HEK293 (cell line): ENCODE measurements around the gene CDT1.

Source experiments
- BCL11A ChIP-seq: fragments of 450-650 bp; formaldehyde crosslinking; IDR thresholded peaks from 2 replicates; pipeline ENCODE4 v1.5.1; 2016; ENCODE audit warnings: low read depth, missing biosample characterization, missing genetic modification characterization
- FEZF1 ChIP-seq: fragments of 450-650 bp; formaldehyde crosslinking; IDR thresholded peaks from 2 replicates; pipeline ENCODE4 v1.5.1; 2016; ENCODE audit warnings: missing biosample characterization, missing genetic modification characterization
- KLF1 ChIP-seq: fragments of 450-650 bp; formaldehyde crosslinking; IDR thresholded peaks from 2 replicates; pipeline ENCODE4 v1.5.1; 2016; ENCODE audit warnings: missing biosample characterization, missing genetic modification characterization
- MYNN ChIP-seq: fragments of 450-650 bp; formaldehyde crosslinking; IDR thresholded peaks from 2 replicates; pipeline ENCODE4 v1.5.1; 2016; ENCODE audit warnings: missing biosample characterization, missing genetic modification characterization, borderline replicate concordance
- TSHZ1 ChIP-seq: fragments of 450-650 bp; formaldehyde crosslinking; IDR thresholded peaks from 2 replicates; pipeline ENCODE4 v1.5.1; 2016; ENCODE audit warnings: missing biosample characterization, missing genetic modification characterization, borderline replicate concordance
- ZBTB1 ChIP-seq: fragments of 450-650 bp; formaldehyde crosslinking; IDR thresholded peaks from 2 replicates; pipeline ENCODE4 v1.5.1; 2016; ENCODE audit warnings: missing biosample characterization, missing genetic modification characterization
- ZNF16 ChIP-seq: fragments of 450-650 bp; formaldehyde crosslinking; IDR thresholded peaks from 2 replicates; pipeline ENCODE4 v1.5.1; 2016; ENCODE audit warnings: low read depth, missing biosample characterization, missing genetic modification characterization
- ZNF174 ChIP-seq: fragments of 450-650 bp; formaldehyde crosslinking; IDR thresholded peaks from 2 replicates; pipeline ENCODE4 v1.5.0; 2017; ENCODE audit warnings: missing biosample characterization, mild to moderate bottlenecking, missing genetic modification characterization
- ZNF19 ChIP-seq: fragments of 450-650 bp; formaldehyde crosslinking; IDR thresholded peaks from 2 replicates; pipeline ENCODE4; 2016; ENCODE audit warnings: missing biosample characterization, missing genetic modification characterization, low read depth
- ZNF211 ChIP-seq: fragments of 450-650 bp; formaldehyde crosslinking; IDR thresholded peaks from 2 replicates; pipeline ENCODE4 v1.5.1; 2016; ENCODE audit warnings: low read depth, missing biosample characterization, missing genetic modification characterization
- ZNF24 ChIP-seq: fragments of 450-650 bp; formaldehyde crosslinking; IDR thresholded peaks from 2 replicates; pipeline ENCODE4 v1.5.1; 2016; ENCODE audit warnings: missing biosample characterization, missing genetic modification characterization
- ZNF266 ChIP-seq: fragments of 450-650 bp; formaldehyde crosslinking; IDR thresholded peaks from 2 replicates; pipeline ENCODE4 v1.5.1; 2016; ENCODE audit warnings: missing biosample characterization, missing genetic modification characterization, low read depth
- ZNF274 ChIP-seq, 2 experiments: fragments of 200-500 bp in 1 of 2; fragments of 450-650 bp in 1 of 2; sonication (Bioruptor generic) in 1 of 2; formaldehyde crosslinking in 1 of 2; IDR thresholded peaks; 2 replicates each; pipeline versions ENCODE4 v1.5.1 to v1.6.1; 2014 to 2016; ENCODE audit warnings: borderline replicate concordance in 1 of 2, inconsistent platforms in 1 of 2, low read length in 1 of 2, missing biosample characterization in 1 of 2, missing genetic modification characterization in 1 of 2
- ZNF324 ChIP-seq: fragments of 450-650 bp; formaldehyde crosslinking; IDR thresholded peaks from 2 replicates; pipeline ENCODE4 v1.5.1; 2016; ENCODE audit warnings: missing biosample characterization, missing genetic modification characterization
- ZNF354C ChIP-seq: fragments of 450-650 bp; formaldehyde crosslinking; IDR thresholded peaks from 2 replicates; pipeline ENCODE4 v1.5.1; 2016; ENCODE audit warnings: missing biosample characterization, missing genetic modification characterization, low read depth, borderline replicate concordance
- ZNF391 ChIP-seq: fragments of 450-650 bp; formaldehyde crosslinking; IDR thresholded peaks from 2 replicates; pipeline ENCODE4 v1.5.1; 2016; ENCODE audit warnings: low read depth, missing biosample characterization, missing genetic modification characterization, borderline replicate concordance
- ZNF394 ChIP-seq: fragments of 450-650 bp; formaldehyde crosslinking; IDR thresholded peaks from 2 replicates; pipeline ENCODE4 v1.5.1; 2016; ENCODE audit warnings: missing biosample characterization, missing genetic modification characterization, mild to moderate bottlenecking, moderate library complexity, borderline replicate concordance
- ZNF426 ChIP-seq: fragments of 450-650 bp; formaldehyde crosslinking; IDR thresholded peaks from 2 replicates; pipeline ENCODE4 v1.5.1; 2017; ENCODE audit warnings: missing biosample characterization, missing genetic modification characterization, mild to moderate bottlenecking, inconsistent platforms, moderate library complexity
- ZNF513 ChIP-seq: fragments of 450-650 bp; IDR thresholded peaks from 2 replicates; pipeline ENCODE4 v1.5.1; 2018; ENCODE audit warnings: missing biosample characterization, missing genetic modification characterization
- ZNF560 ChIP-seq: fragments of 450-650 bp; formaldehyde crosslinking; IDR thresholded peaks from 2 replicates; pipeline ENCODE4 v1.5.1; 2017; ENCODE audit warnings: missing biosample characterization, missing genetic modification characterization, borderline replicate concordance
- ZNF600 ChIP-seq: fragments of 450-650 bp; formaldehyde crosslinking; IDR thresholded peaks from 2 replicates; pipeline ENCODE4 v1.5.1; 2016; ENCODE audit warnings: missing biosample characterization, missing genetic modification characterization
- ZNF624 ChIP-seq: fragments of 450-650 bp; formaldehyde crosslinking; IDR thresholded peaks from 2 replicates; pipeline ENCODE4 v1.5.1; 2017; ENCODE audit warnings: missing biosample characterization, missing genetic modification characterization
- ZNF707 ChIP-seq: fragments of 450-650 bp; formaldehyde crosslinking; IDR thresholded peaks from 2 replicates; pipeline ENCODE4 v1.5.1; 2016; ENCODE audit warnings: missing biosample characterization, missing genetic modification characterization
- ZNF791 ChIP-seq: fragments of 450-650 bp; formaldehyde crosslinking; IDR thresholded peaks from 2 replicates; pipeline ENCODE4 v1.5.1; 2016; ENCODE audit warnings: missing biosample characterization, missing genetic modification characterization
- ZSCAN18 ChIP-seq: fragments of 450-650 bp; formaldehyde crosslinking; IDR thresholded peaks from 2 replicates; pipeline ENCODE4 v1.5.1; 2016; ENCODE audit warnings: missing biosample characterization, missing genetic modification characterization
- ZSCAN30 ChIP-seq: fragments of 450-650 bp; IDR thresholded peaks from 2 replicates; pipeline ENCODE4 v1.5.1; 2018; ENCODE audit warnings: missing biosample characterization, mild to moderate bottlenecking, missing genetic modification characterization, moderate library complexity
- ZXDB ChIP-seq: fragments of 450-650 bp; formaldehyde crosslinking; IDR thresholded peaks from 2 replicates; pipeline ENCODE4 v1.5.1; 2016; ENCODE audit warnings: missing biosample characterization, missing genetic modification characterization
- TF ChIP-seq, protein P1 (sequence below): fragments of 450-650 bp; formaldehyde crosslinking; IDR thresholded peaks from 2 replicates; pipeline ENCODE4 v1.5.1; 2016; ENCODE audit warnings: missing biosample characterization, missing genetic modification characterization
- TF ChIP-seq, protein P2 (sequence below): fragments of 450-650 bp; formaldehyde crosslinking; IDR thresholded peaks from 2 replicates; pipeline ENCODE4 v1.5.1; 2016; ENCODE audit warnings: missing biosample characterization, missing genetic modification characterization

The CDT1 gene

GRCh38 chr16:88785106-88785924 lies 18.3 kb upstream of the CDT1 start, which contains the start of gene PIEZO1 (continued):
- TF ChIP-seq ZNF211 (tag by site-specific recombination) (no peak), ZNF266 (no peak), ZNF426 (tag by site-specific recombination) (no peak), KLF1 (no peak), BCL11A (tag by site-specific recombination) (no peak), ZNF560 (tag by site-specific recombination) (no peak), ZXDB (tag by site-specific recombination) (peak; percentile 47; the same call in 1 of the 2 replicates), ZNF791 (tag by site-specific recombination) (no peak), MYNN (tag by site-specific recombination) (no peak), ZNF600 (no peak), ZNF354C (tag by site-specific recombination) (no peak), ZNF513 (tag by site-specific recombination) (no peak), ZNF19 (tag by site-specific recombination) (no peak), ZNF274 (IDR thresholded peaks at IDR 0.05; ENCODE audit: low read length) (no peak), ZNF274 (tag by site-specific recombination; IDR thresholded peaks at IDR 0.05; ENCODE audit: borderline replicate concordance) (no peak), ZNF391 (tag by site-specific recombination) (no peak), TSHZ1 (tag by site-specific recombination) (0 out of 2 replicates have a peak, but pooled peaks have one; percentile 30), ZSCAN18 (no peak), ZNF16 (no peak), ZNF624 (no peak), ZNF174 (tag by site-specific recombination) (0 out of 2 replicates have a peak, but pooled peaks have one; percentile 64), ZBTB1 (tag by site-specific recombination) (no peak), ZNF324 (tag by site-specific recombination) (no peak), ZSCAN30 (0 out of 2 replicates have a peak, but pooled peaks have one; percentile 55), FEZF1 (tag by site-specific recombination) (no peak), ZNF707 (tag by site-specific recombination) (no peak), ZNF394 (no peak), ZNF24 (tag by site-specific recombination) (no peak)
- TF ChIP-seq, protein P1, sequence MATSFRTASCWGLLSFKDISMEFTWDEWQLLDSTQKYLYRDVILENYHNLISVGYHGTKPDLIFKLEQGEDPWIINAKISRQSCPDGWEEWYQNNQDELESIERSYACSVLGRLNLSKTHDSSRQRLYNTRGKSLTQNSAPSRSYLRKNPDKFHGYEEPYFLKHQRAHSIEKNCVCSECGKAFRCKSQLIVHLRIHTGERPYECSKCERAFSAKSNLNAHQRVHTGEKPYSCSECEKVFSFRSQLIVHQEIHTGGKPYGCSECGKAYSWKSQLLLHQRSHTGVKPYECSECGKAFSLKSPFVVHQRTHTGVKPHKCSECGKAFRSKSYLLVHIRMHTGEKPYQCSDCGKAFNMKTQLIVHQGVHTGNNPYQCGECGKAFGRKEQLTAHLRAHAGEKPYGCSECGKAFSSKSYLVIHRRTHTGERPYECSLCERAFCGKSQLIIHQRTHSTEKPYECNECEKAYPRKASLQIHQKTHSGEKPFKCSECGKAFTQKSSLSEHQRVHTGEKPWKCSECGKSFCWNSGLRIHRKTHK = no peak
- TF ChIP-seq, protein P2, sequence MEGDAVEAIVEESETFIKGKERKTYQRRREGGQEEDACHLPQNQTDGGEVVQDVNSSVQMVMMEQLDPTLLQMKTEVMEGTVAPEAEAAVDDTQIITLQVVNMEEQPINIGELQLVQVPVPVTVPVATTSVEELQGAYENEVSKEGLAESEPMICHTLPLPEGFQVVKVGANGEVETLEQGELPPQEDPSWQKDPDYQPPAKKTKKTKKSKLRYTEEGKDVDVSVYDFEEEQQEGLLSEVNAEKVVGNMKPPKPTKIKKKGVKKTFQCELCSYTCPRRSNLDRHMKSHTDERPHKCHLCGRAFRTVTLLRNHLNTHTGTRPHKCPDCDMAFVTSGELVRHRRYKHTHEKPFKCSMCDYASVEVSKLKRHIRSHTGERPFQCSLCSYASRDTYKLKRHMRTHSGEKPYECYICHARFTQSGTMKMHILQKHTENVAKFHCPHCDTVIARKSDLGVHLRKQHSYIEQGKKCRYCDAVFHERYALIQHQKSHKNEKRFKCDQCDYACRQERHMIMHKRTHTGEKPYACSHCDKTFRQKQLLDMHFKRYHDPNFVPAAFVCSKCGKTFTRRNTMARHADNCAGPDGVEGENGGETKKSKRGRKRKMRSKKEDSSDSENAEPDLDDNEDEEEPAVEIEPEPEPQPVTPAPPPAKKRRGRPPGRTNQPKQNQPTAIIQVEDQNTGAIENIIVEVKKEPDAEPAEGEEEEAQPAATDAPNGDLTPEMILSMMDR (tag by site-specific recombination) = peak; percentile 94
